T-cell (primary cell): ENCODE data around the gene HES2. TPM values are rescaled to one million over a fixed set of nuclear protein-coding genes. Genes with fewer than 3 reads are reported as not detected.

ENCODE experiments used
- ATAC-seq, 4 experiments: fragments of 200-7000 bp in 3 of 4; fragments of 150-1000 bp in 1 of 4; cut with Tn5 transposase; replicated peaks in 1 of 4; 1 replicate in 3 of 4; 2 replicates in 1 of 4; pipeline ENCODE4 v1.10.0; 2021; ENCODE audit warnings: moderate library complexity in 3 of 4, mild to moderate bottlenecking in 2 of 4, moderate number of reproducible peaks in 1 of 4
- CTCF ChIA-PET, 2 donors: fragments of 300-600 bp; sonication (Branson Sonifier 250); formaldehyde crosslinking; loops; one replicate each; lab custom pipeline; 2022; ENCODE audit warnings: antibody characterized with exemption in 2 of 2; lab: Charles Lee
- POLR2A ChIA-PET, 2 donors: fragments of 300-600 bp; sonication (Branson Sonifier 250); formaldehyde crosslinking; loops; one replicate each; lab custom pipeline; 2022; ENCODE audit warnings: antibody characterized with exemption in 2 of 2; lab: Charles Lee
- DNase-seq, 35 experiments: peaks; one replicate each; pipeline versions ENCODE4 v3.0.0 to v3.0.0-alpha.2; 2013 to 2023
- H3K27ac ChIP-seq: one replicate; pipeline ENCODE4 v1.5.1; 2013; ENCODE audit warnings: low read length
- H3K27me3 ChIP-seq, 2 experiments: replicated peaks in 1 of 2; 1 replicate in 1 of 2; 2 replicates in 1 of 2; pipeline versions ENCODE4 v1.6.1 to v1.7.0; 2013; ENCODE audit warnings: low read length in 1 of 2, mixed read lengths in 1 of 2; ENCODE audit not compliant: control insufficient read depth in 2 of 2, insufficient read depth in 2 of 2; ENCODE audit errors: extremely low read depth in 1 of 2
- H3K36me3 ChIP-seq, 2 donors: 1 replicate in 1 of 2; 2 replicates in 1 of 2; pipeline versions ENCODE4 v1.6.1 to v1.7.0; 2013; ENCODE audit warnings: low read length in 1 of 2; ENCODE audit not compliant: control insufficient read depth in 2 of 2, insufficient read depth in 1 of 2; ENCODE audit errors: extremely low read depth in 1 of 2
- H3K4me1 ChIP-seq, 2 experiments: 1 replicate in 1 of 2; 2 replicates in 1 of 2; pipeline versions ENCODE4 v1.6.1 to v1.7.0; 2013; ENCODE audit warnings: low read length in 2 of 2, mixed read lengths in 1 of 2; ENCODE audit not compliant: insufficient read depth in 2 of 2, control insufficient read depth in 1 of 2; ENCODE audit errors: extremely low read depth in 1 of 2
- H3K4me3 ChIP-seq, 2 donors: 1 replicate in 1 of 2; 2 replicates in 1 of 2; pipeline versions ENCODE4 v1.5.1 to v1.7.0; 2013; ENCODE audit warnings: mild to moderate bottlenecking in 2 of 2, low read length in 1 of 2, moderate library complexity in 1 of 2; ENCODE audit not compliant: control insufficient read depth in 1 of 2; ENCODE audit errors: extremely low read depth in 1 of 2
- H3K9me3 ChIP-seq: 2 replicates; pipeline ENCODE4 v1.7.0; 2013
- H3K27ac Mint-ChIP-seq, 2 donors: one replicate each; pipeline ENCODE4 v1.8.0; 2020 to 2021; ENCODE audit warnings: mild to moderate bottlenecking in 2 of 2, mixed read lengths in 2 of 2
- H3K27me3 Mint-ChIP-seq, 2 donors: one replicate each; pipeline ENCODE4 v1.8.0; 2021 to 2022; ENCODE audit warnings: mixed read lengths in 2 of 2
- H3K36me3 Mint-ChIP-seq: one replicate; pipeline ENCODE4 v1.8.0; 2021; ENCODE audit warnings: mixed read lengths
- H3K4me1 Mint-ChIP-seq, 3 donors: one replicate each; pipeline ENCODE4 v1.8.0; 2020 to 2022; ENCODE audit warnings: mixed read lengths in 3 of 3, mild to moderate bottlenecking in 1 of 3
- H3K4me3 Mint-ChIP-seq, 3 donors: one replicate each; pipeline ENCODE4 v1.8.0; 2020 to 2022; ENCODE audit warnings: mild to moderate bottlenecking in 3 of 3, mixed read lengths in 3 of 3, moderate library complexity in 3 of 3
- H3K9me3 Mint-ChIP-seq, 3 donors: one replicate each; pipeline ENCODE4 v1.8.0; 2020 to 2022; ENCODE audit warnings: mixed read lengths in 3 of 3
- WGBS: methylation state at CpG from one replicate; pipeline ENCODE4 v1.1.5; 2013; ENCODE audit warnings: missing lambda C conversion rate; ENCODE audit not compliant: insufficient coverage; 5-methylcytosine and 5-hydroxymethylcytosine counted together
- total RNA-seq, 35 experiments: library from RNA in 6 of 35; stranded (reverse) in 6 of 35; fragments of 120-200 nt in 1 of 35; gene quantifications; one replicate each; pipeline versions ENCODE4 v1.2.1 to v1.2.4 and lab custom pipeline; 2013 to 2026

HES2 gene
- total RNA-seq, 5 donors from 2014 or later (not counting 1 experiment from before 2014, with no cell fraction given), result 0.16 TPM; not detected in 4

DNA sequence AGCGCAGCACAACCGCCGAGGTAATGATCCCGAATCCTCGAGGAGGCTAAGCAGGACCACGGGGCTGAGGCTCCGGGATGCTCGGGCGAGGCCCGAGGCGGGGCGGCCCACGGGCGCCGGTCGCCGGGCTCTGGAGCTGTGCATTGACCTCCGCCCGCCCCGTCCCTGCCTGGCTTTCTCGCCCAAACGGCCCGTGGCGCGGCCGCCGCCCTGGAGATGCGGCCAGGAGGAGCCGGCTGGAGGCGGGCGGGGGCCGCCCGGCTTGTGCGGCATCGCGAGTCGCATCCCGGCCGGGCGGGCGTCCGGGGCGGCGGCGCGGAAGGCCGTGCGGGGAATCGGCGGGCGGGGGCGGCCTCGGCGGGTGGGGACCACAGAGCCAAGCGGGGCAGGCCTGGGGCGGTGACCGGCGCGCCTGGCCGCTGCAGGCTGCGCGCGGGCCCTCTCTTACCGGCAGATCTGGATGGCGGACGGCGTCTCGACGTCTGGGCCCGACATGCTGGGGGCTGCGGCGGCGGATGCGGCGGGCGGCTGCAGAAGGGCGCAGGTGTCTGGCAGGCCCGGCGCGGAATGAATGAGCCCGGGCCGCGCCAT is 26.8 kb downstream of the HES2 start:
- no peaks in the 10 kb centered on the region for H3K9me3 Mint-ChIP-seq
- Histone ChIP-seq H3K9me3 (no peaks in the 10 kb centered on the region), H3K27ac (no peak overlapping the region), H3K36me3 (no peaks in the 10 kb centered on the region), H3K4me3 (peak overlapping the region in 1 of 2 donors; percentile 38), H3K27me3 (peaks cover 0 to 5% of the 10 kb centered on the region in 2 experiments), H3K4me1 (peaks cover 12 to 27% of the 10 kb centered on the region in 2 experiments)
- H3K36me3 Mint-ChIP-seq, result no peaks in the 10 kb centered on the region
- H3K27ac Mint-ChIP-seq, result peak overlapping the region; percentile 68 to 76
- POLR2A ChIA-PET, result interaction anchor here in 1 of 2 donors (0.6 kb wide), 1 partner anchor 25 kb away, joined by 3 read pairs; no protein-coding TSS in a partner anchor
- peak overlapping the region; percentile 77 to 86 (median 82) for H3K4me3 Mint-ChIP-seq
- ATAC-seq (no peak), DNase-seq (no peak)
- peaks cover 21 to 24% (median 24%) of the 10 kb centered on the region in 3 donors for H3K4me1 Mint-ChIP-seq
- no peaks in the 10 kb centered on the region for H3K27me3 Mint-ChIP-seq
- CTCF ChIA-PET, result interaction anchor here (0.6 to 1.2 kb wide), 5 partner anchors 34 to 397 kb away, joined by 3 to 9 read pairs (median 3); no protein-coding TSS in a partner anchor
- under 1% methylated on average over 83 of the region's 83 CpGs for WGBS

DNA sequence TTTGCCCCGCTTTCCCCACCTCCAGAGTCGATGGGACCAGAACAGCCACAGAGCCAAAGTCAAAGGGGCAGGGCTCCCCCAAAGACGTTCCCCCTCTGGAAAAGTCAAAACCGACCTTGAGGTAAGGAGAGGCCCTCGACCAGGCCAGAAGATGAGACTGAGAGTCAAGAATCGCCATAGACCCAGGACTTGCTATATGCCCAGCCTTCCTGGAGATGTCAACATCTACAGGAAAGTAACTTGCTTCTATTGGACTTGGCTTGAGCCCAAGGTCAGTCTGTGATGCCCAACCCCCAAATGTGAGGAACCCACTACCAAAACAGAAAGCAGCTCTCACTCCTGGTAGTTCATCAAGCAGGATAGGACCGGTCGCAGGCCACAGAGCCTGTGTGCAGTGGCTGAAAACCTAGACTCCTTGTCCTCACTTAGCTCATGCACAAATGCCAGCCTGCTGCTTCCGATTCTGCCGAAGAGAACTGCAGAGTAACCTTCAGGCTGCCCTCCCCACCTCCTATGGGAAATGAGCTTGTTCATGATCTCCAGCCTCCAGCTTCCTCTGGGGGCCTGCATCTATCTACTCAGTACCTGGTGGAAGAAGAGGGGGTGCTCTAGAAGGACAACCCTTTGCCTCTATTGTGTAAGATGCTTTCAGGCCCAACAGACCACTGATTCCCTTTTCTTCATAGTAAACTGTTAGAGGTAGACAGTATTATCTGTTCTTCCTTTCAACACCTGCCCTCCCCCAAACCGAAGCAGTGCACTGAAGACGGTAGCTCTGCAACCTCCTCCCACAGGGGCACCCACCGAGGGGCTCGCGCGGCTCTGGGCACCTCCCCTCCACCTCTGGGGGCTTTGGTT is 27.5 kb downstream of the HES2 start:
- Mint-ChIP-seq H3K27ac (peak overlapping the region in 1 of 2 donors; percentile 39), H3K27me3 (no peaks in the 10 kb centered on the region), H3K4me3 (peak overlapping the region; percentile 70 to 82 (median 70)), H3K4me1 (peaks cover 21 to 24% (median 24%) of the 10 kb centered on the region in 3 donors), H3K9me3 (no peaks in the 10 kb centered on the region), H3K36me3 (no peaks in the 10 kb centered on the region)
- Histone ChIP-seq H3K36me3 (no peaks in the 10 kb centered on the region), H3K4me1 (peaks cover 12 to 27% of the 10 kb centered on the region in 2 experiments), H3K4me3 (peak overlapping the region in 1 of 2 donors; percentile 38), H3K27ac (no peak overlapping the region), H3K9me3 (no peaks in the 10 kb centered on the region), H3K27me3 (peaks cover 0 to 5% of the 10 kb centered on the region in 2 experiments)
- 44% methylated on average over 10 of the region's 16 CpGs for WGBS
- ATAC-seq (no peak), DNase-seq (peak in 3 of 35 experiments; percentile 4 to 23 (median 12))
- CTCF ChIA-PET, result interaction anchor here in 1 of 2 donors (1.0 to 1.2 kb wide), 2 partner anchors 33 to 44 kb away, joined by 3 read pairs; no protein-coding TSS in a partner anchor
- POLR2A ChIA-PET, result interaction anchor here in 1 of 2 donors (0.6 kb wide), 1 partner anchor 35 kb away, joined by 4 read pairs; no protein-coding TSS in a partner anchor

DNA sequence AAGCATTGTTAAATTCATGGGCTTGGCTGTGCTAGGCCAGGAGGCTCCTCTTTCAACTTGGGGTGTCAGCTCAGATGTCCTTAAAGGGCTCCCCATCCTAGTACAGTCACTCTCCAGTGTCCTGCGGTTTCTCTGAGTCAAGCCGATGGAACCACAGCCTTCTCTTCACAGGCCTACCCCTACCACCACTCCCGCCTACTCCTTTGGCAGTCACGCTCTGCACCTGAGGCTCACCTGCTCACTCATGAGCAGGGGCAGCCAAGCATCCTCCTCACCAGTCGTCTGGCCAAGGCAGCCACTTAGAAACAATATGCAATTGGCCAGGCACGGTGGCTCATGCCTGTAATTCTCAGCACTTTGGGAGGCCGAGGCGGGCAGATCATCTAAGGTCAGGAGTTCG is 29.7 kb downstream of the HES2 start:
- ATAC-seq, result no peak
- CTCF ChIA-PET, result interaction anchor here in 1 of 2 donors (0.6 kb wide), 1 partner anchor 578 kb away, joined by 5 read pairs; no protein-coding TSS in a partner anchor

DNA sequence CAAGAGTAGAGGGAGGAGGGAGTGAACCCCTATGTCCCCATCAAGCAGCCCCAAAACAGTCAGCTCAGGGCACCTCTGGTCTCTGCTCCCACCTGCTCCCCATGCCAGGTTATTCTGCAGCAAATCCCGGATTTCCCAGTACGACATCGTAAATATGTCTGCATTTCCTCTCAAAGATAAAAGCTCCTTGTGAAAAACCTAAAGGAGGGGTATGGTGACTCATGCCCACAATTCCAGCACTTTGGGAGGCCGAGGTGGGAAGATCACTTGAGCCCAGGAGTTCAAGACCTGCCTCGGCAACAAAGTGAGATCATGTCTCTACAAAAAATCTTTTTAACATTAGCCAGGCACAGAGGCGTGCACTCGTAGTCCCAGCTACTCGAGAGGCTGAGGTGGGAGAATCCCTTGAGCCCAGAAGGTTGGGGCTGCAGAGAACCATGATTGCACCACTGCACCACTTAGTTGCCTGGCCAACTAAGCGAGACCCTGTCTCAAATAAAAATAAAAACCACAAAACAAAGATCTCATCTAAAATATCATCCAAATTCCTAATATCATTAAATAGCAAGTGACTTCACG is 33.3 kb downstream of the HES2 start:
- no peaks in the 10 kb centered on the region for H3K27me3 ChIP-seq
- Mint-ChIP-seq H3K4me1 (peaks cover 0 to 2% (median 0%) of the 10 kb centered on the region in 3 donors), H3K27ac (no peak overlapping the region), H3K27me3 (no peaks in the 10 kb centered on the region), H3K9me3 (no peaks in the 10 kb centered on the region), H3K36me3 (no peaks in the 10 kb centered on the region), H3K4me3 (no peak overlapping the region)
- ATAC-seq, result no peak
- no peak overlapping the region for H3K27ac ChIP-seq
- H3K36me3 ChIP-seq, result no peaks in the 10 kb centered on the region
- H3K4me3 ChIP-seq, result no peak overlapping the region
- H3K4me1 ChIP-seq, result peaks cover 0 to 3% of the 10 kb centered on the region in 2 experiments
- CTCF ChIA-PET, result no interaction called here
- no peak for DNase-seq
- 95% methylated on average over 3 of the region's 10 CpGs for WGBS
- POLR2A ChIA-PET, result interaction anchor here in 1 of 2 donors (0.6 kb wide), 1 partner anchor 77 kb away, joined by 3 read pairs; no protein-coding TSS in a partner anchor
- no peaks in the 10 kb centered on the region for H3K9me3 ChIP-seq

More for the DNA sequence above, 29.7 kb downstream of the HES2 start:
- Mint-ChIP-seq H3K27me3 (no peaks in the 10 kb centered on the region), H3K4me3 (no peak overlapping the region), H3K9me3 (no peaks in the 10 kb centered on the region), H3K27ac (no peak overlapping the region), H3K36me3 (no peaks in the 10 kb centered on the region), H3K4me1 (peaks cover 16 to 22% (median 20%) of the 10 kb centered on the region in 3 donors)
- H3K36me3 ChIP-seq, result no peaks in the 10 kb centered on the region
- H3K9me3 ChIP-seq, result no peaks in the 10 kb centered on the region
- peaks cover 12 to 26% of the 10 kb centered on the region in 2 experiments for H3K4me1 ChIP-seq
- H3K27ac ChIP-seq, result no peak overlapping the region
- 96% methylated on average over 5 of the region's 9 CpGs for WGBS
- DNase-seq, result no peak
- no peak overlapping the region for H3K4me3 ChIP-seq
- H3K27me3 ChIP-seq, result peaks cover 0 to 5% of the 10 kb centered on the region in 2 experiments
- POLR2A ChIA-PET, result interaction anchor here in 1 of 2 donors (0.6 kb wide), 1 partner anchor 393 kb away, joined by 3 read pairs; no protein-coding TSS in a partner anchor

DNA sequence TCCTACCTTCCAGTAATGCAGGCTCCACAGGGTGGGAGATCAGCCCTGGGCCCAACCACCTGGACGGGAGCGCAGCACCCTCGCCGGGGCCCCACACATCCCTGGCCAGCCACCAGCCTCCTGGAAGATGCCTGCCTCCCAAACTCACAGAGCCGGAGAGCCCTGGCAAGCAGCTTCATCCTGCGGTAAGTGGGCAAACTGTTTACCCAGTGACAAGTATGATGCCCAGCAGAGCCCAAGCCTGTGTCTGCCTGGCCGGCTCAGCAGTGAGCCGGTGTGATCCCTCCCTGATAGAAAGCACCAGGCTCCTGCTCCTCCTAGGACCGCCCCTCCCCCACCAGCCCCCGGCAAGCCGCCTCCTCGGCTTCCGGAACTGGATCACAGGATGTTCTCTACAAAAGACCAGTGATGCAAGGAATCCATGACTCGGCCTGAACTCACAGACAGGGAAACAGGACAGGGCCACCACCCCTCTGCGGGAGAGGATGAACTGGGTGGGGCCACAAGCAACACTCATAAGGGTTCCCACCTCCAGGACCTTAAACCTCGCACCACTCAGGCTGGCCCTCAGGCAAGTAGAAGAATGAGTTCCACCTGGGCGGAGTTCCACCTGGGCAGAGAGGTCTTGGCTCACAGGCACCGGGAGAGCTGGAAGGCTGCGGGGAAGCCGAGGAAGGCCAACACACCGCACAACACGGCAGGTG is 34.1 kb downstream of the HES2 start:
- Histone ChIP-seq H3K27ac (no peak overlapping the region), H3K36me3 (no peaks in the 10 kb centered on the region), H3K27me3 (no peaks in the 10 kb centered on the region), H3K4me1 (peaks cover 0 to 3% of the 10 kb centered on the region in 2 experiments), H3K9me3 (no peaks in the 10 kb centered on the region), H3K4me3 (no peak overlapping the region)
- no peak for ATAC-seq
- Mint-ChIP-seq H3K27me3 (no peaks in the 10 kb centered on the region), H3K9me3 (no peaks in the 10 kb centered on the region), H3K27ac (no peak overlapping the region), H3K4me3 (no peak overlapping the region), H3K4me1 (peaks cover 0 to 2% (median 0%) of the 10 kb centered on the region in 3 donors), H3K36me3 (no peaks in the 10 kb centered on the region)
- ChIA-PET CTCF (interaction anchor here in 1 of 2 donors (0.5 kb wide), 1 partner anchor 22 kb away, joined by 3 read pairs; no protein-coding TSS in a partner anchor), POLR2A (no interaction called here)
- DNase-seq, result no peak
- WGBS, result 94% methylated on average over 11 of the region's 22 CpGs
